Natural killer cell treated with Interleukin-12 subunit alpha and Interleukin-12 subunit beta and Interleukin-15 and Interleukin-18, amount 100 ng/mL, for 72 hours (primary cell): ENCODE data around the gene CACNA1S. TPM values are rescaled to one million over a fixed set of nuclear protein-coding genes. Genes with fewer than 3 reads are reported as not detected.

ENCODE experiments used
- ATAC-seq, 2 donors: fragments of 150-1000 bp; cut with Tn5 transposase in 1 of 2; sonication (Bioruptor Pico), chemical (Tn5 transposase) in 1 of 2; 2 replicates each; pipeline ENCODE4 v1.10.0; 2021
- DNase-seq: peaks from one replicate; pipeline ENCODE4 v3.0.0; 2022; ENCODE audit warnings: low spot score
- H3K27ac Mint-ChIP-seq, 2 donors: 1 replicate in 1 of 2; 2 replicates in 1 of 2; pipeline ENCODE4 v1.8.0; 2022; ENCODE audit warnings: mixed read lengths in 2 of 2, mild to moderate bottlenecking in 1 of 2, moderate library complexity in 1 of 2
- H3K27me3 Mint-ChIP-seq, 2 donors: 1 replicate in 1 of 2; 2 replicates in 1 of 2; pipeline ENCODE4 v1.8.0; 2022; ENCODE audit warnings: mixed read lengths in 2 of 2
- H3K36me3 Mint-ChIP-seq: one replicate; pipeline ENCODE4 v1.8.0; 2022; ENCODE audit warnings: mixed read lengths
- H3K4me1 Mint-ChIP-seq, 2 donors: 1 replicate in 1 of 2; 2 replicates in 1 of 2; pipeline ENCODE4 v1.8.0; 2022; ENCODE audit warnings: low read depth in 2 of 2, mixed read lengths in 2 of 2, mild to moderate bottlenecking in 1 of 2
- H3K4me3 Mint-ChIP-seq: one replicate; pipeline ENCODE4 v1.8.0; 2022; ENCODE audit warnings: mixed read lengths
- H3K9me3 Mint-ChIP-seq: 2 replicates; pipeline ENCODE4 v1.8.0; 2022; ENCODE audit warnings: mixed read lengths
- total RNA-seq, 2 donors: library from RNA; stranded (reverse); gene quantifications; one replicate each; pipeline ENCODE4 v1.2.3, GENCODE V29; 2022

Gene CACNA1S
- total RNA-seq, 2 donors from 2014 or later, result not detected

- no peaks in the 10 kb centered on the region for H3K4me1 Mint-ChIP-seq
- H3K27me3 Mint-ChIP-seq, result no peaks in the 10 kb centered on the region
- DNase-seq (peak; percentile 5), ATAC-seq (no peak)
- peaks cover 6% of the 10 kb centered on the region for H3K36me3 Mint-ChIP-seq
- H3K27ac Mint-ChIP-seq, result no peak overlapping the region
- H3K4me3 Mint-ChIP-seq, result no peak overlapping the region
- H3K9me3 Mint-ChIP-seq, result no peaks in the 10 kb centered on the region
Measured at GRCh38 chr1:201144701-201145100, 32.5 kb upstream of the CACNA1S start.

GRCh38 chr1:201143726-201144635, 31.8 kb upstream of the CACNA1S start:
- Mint-ChIP-seq H3K9me3 (no peaks in the 10 kb centered on the region), H3K27me3 (no peaks in the 10 kb centered on the region), H3K27ac (no peak overlapping the region), H3K4me3 (no peak overlapping the region), H3K4me1 (no peaks in the 10 kb centered on the region), H3K36me3 (peaks cover 6% of the 10 kb centered on the region)
- DNase-seq, result no peak
- no peak for ATAC-seq

- no peak overlapping the region for H3K4me3 Mint-ChIP-seq
- H3K27ac Mint-ChIP-seq, result no peak overlapping the region
- no peak for DNase-seq
Measured at GRCh38 chr1:201142849-201143725, 30.9 kb upstream of the CACNA1S start.

GRCh38 chr1:201142011-201142848, 30.0 kb upstream of the CACNA1S start:
- DNase-seq, result no peak

More at GRCh38 chr1:201142849-201143725, 30.9 kb upstream of the CACNA1S start:
- no peaks in the 10 kb centered on the region for H3K4me1 Mint-ChIP-seq
- no peaks in the 10 kb centered on the region for H3K27me3 Mint-ChIP-seq
- H3K9me3 Mint-ChIP-seq, result no peaks in the 10 kb centered on the region
- H3K36me3 Mint-ChIP-seq, result peaks cover 6% of the 10 kb centered on the region
- no peak for ATAC-seq

GRCh38 chr1:201141418-201141817, 29.2 kb upstream of the CACNA1S start:
- Mint-ChIP-seq H3K9me3 (no peaks in the 10 kb centered on the region), H3K4me1 (no peaks in the 10 kb centered on the region), H3K27ac (no peak overlapping the region), H3K36me3 (peaks cover 6% of the 10 kb centered on the region), H3K27me3 (no peaks in the 10 kb centered on the region), H3K4me3 (no peak overlapping the region)
- no peak for ATAC-seq
- no peak for DNase-seq

More at GRCh38 chr1:201142011-201142848, 30.0 kb upstream of the CACNA1S start:
- Mint-ChIP-seq H3K36me3 (peaks cover 6% of the 10 kb centered on the region), H3K4me1 (no peaks in the 10 kb centered on the region), H3K27me3 (no peaks in the 10 kb centered on the region), H3K27ac (no peak overlapping the region), H3K9me3 (no peaks in the 10 kb centered on the region), H3K4me3 (no peak overlapping the region)
- ATAC-seq, result no peak

GRCh38 chr1:201140941-201141260, 28.7 kb upstream of the CACNA1S start:
- H3K4me1 Mint-ChIP-seq, result no peaks in the 10 kb centered on the region
- DNase-seq (peak; percentile 5), ATAC-seq (no peak)
- H3K9me3 Mint-ChIP-seq, result no peaks in the 10 kb centered on the region
- no peaks in the 10 kb centered on the region for H3K27me3 Mint-ChIP-seq
- H3K27ac Mint-ChIP-seq, result no peak overlapping the region
- no peak overlapping the region for H3K4me3 Mint-ChIP-seq
- peaks cover 6% of the 10 kb centered on the region for H3K36me3 Mint-ChIP-seq

GRCh38 chr1:201140235-201140940, 28.2 kb upstream of the CACNA1S start:
- Mint-ChIP-seq H3K36me3 (peaks cover 6% of the 10 kb centered on the region), H3K9me3 (no peaks in the 10 kb centered on the region)
- ATAC-seq, result no peak

GRCh38 chr1:201139756-201140155, 27.5 kb upstream of the CACNA1S start:
- ATAC-seq (no peak), DNase-seq (peak; percentile 15)
- H3K36me3 Mint-ChIP-seq, result peaks cover 6% of the 10 kb centered on the region
- H3K4me1 Mint-ChIP-seq, result no peaks in the 10 kb centered on the region
- H3K27ac Mint-ChIP-seq, result no peak overlapping the region
- H3K27me3 Mint-ChIP-seq, result no peaks in the 10 kb centered on the region
- H3K4me3 Mint-ChIP-seq, result no peak overlapping the region
- no peaks in the 10 kb centered on the region for H3K9me3 Mint-ChIP-seq

More at GRCh38 chr1:201140235-201140940, 28.2 kb upstream of the CACNA1S start:
- DNase-seq, result peak; percentile 48
- Mint-ChIP-seq H3K4me3 (no peak overlapping the region), H3K4me1 (no peaks in the 10 kb centered on the region), H3K27ac (no peak overlapping the region), H3K27me3 (no peaks in the 10 kb centered on the region)

GRCh38 chr1:201139306-201139705, 27.1 kb upstream of the CACNA1S start:
- H3K9me3 Mint-ChIP-seq, result no peaks in the 10 kb centered on the region
- DNase-seq (peak; percentile 3), ATAC-seq (no peak)
- no peaks in the 10 kb centered on the region for H3K4me1 Mint-ChIP-seq
- no peaks in the 10 kb centered on the region for H3K27me3 Mint-ChIP-seq
- peaks cover 6% of the 10 kb centered on the region for H3K36me3 Mint-ChIP-seq
- H3K27ac Mint-ChIP-seq, result no peak overlapping the region
- H3K4me3 Mint-ChIP-seq, result no peak overlapping the region

GRCh38 chr1:201138311-201138840, 26.1 kb upstream of the CACNA1S start:
- no peaks in the 10 kb centered on the region for H3K27me3 Mint-ChIP-seq
- peaks cover 5% of the 10 kb centered on the region for H3K36me3 Mint-ChIP-seq
- ATAC-seq (no peak), DNase-seq (no peak)
- H3K27ac Mint-ChIP-seq, result no peak overlapping the region
- H3K4me1 Mint-ChIP-seq, result no peaks in the 10 kb centered on the region
- H3K4me3 Mint-ChIP-seq, result no peak overlapping the region
- no peaks in the 10 kb centered on the region for H3K9me3 Mint-ChIP-seq

GRCh38 chr1:201137579-201138310, 25.5 kb upstream of the CACNA1S start:
- H3K4me1 Mint-ChIP-seq, result no peaks in the 10 kb centered on the region
- no peaks in the 10 kb centered on the region for H3K9me3 Mint-ChIP-seq
- H3K27ac Mint-ChIP-seq, result no peak overlapping the region
- no peaks in the 10 kb centered on the region for H3K36me3 Mint-ChIP-seq
- ATAC-seq, result no peak
- no peak overlapping the region for H3K4me3 Mint-ChIP-seq
- no peaks in the 10 kb centered on the region for H3K27me3 Mint-ChIP-seq
- peak; percentile 16 for DNase-seq

GRCh38 chr1:201137024-201137392, 24.8 kb upstream of the CACNA1S start:
- no peaks in the 10 kb centered on the region for H3K4me1 Mint-ChIP-seq
- no peak for ATAC-seq
- no peaks in the 10 kb centered on the region for H3K9me3 Mint-ChIP-seq
- H3K4me3 Mint-ChIP-seq, result no peak overlapping the region
- H3K27ac Mint-ChIP-seq, result no peak overlapping the region
- no peaks in the 10 kb centered on the region for H3K36me3 Mint-ChIP-seq
- H3K27me3 Mint-ChIP-seq, result no peaks in the 10 kb centered on the region
- DNase-seq, result no peak
